RCC 7860 (cell line): ENCODE results near the gene OMD.
"Not testable (repeated sequence)": the region's sequence is repeated elsewhere in the genome, so short reads cannot be mapped to it uniquely, and the experiment has no call there.

Source experiments
- DNase-seq: peaks from one replicate; pipeline ENCODE4 v3.0.0-alpha.2; 2015; ENCODE audit warnings: low spot score
- FAIRE-seq: peaks from 2 replicates; lab custom pipeline; 2012; peaks lifted over from hg19 to GRCh38; lab: Jason Lieb, UNC

Gene OMD

DNA sequence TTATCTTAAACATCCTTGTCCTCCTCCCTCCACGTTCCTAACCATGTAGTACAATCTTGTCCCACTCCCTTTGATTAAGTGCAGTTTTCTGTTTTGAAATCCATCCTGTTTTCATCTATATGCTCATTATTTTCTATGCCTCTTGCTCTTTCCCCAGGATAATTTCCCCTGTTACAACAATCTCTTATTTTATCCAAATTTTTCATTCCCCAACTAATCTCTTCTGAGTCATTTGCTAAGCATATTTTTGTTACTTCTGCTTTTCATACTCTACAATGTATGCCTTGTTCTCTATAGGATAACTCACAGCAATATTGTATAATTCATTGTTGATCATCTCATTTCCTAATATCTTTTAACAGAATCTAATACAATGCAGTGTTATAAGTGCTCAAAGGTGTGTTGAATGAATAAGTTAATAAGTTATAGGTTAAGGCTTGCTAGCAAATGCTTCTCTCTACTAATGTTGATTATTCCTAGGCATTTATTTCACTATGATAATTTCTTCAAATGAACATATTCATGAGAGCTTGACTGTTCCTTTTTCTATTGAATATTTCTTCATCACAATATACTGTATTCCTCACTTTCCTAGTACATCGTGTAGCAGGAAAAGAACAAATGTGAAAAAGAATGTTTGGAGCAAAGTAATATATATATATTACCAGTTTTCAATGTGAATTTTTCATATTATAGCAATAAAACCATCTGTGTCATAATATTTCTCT is 1.5 kb downstream of the OMD start:
- DNase-seq (no peak), FAIRE-seq (no peak)

DNA sequence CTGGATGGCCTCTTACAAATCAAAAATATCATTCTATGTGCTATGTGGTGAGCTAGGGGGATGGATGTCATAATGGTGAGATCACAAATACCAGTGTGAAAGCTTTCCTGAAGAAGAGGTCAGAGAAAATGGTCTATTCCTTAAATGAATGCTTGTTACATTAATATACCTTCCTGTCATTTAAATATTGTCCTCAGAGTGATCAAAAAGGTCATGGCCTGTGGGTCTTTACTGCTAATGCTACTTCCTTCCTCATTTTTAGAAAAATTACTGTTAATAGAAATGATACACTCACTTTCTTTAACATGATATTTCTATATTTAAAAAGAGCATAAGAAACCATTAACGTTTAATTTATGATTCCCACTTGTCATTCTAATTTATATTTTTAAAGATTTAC is 9.7 kb downstream of the OMD start:
- peak; percentile 10 for FAIRE-seq
- no peak for DNase-seq

DNA sequence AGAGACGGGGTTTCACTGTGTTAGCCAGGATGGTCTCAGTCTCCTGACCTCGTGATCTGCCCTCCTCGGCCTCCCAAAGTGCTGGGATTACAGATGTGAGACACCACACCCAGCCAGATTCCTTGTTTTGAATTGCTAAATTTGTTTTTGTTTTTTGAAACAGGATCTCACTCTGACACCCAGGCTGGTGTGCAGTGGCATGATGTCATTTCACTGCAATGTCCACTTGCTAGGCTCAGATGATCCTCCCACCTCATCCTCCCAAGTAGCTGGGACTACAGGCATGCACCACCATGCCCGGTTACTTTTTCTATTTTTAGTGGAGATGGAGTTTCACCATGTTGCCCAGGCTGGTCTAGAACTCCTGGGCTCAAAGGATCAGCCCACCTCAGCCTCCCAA is 13.1 kb downstream of the OMD start:
- DNase-seq, FAIRE-seq: not testable (repeated sequence)

DNA sequence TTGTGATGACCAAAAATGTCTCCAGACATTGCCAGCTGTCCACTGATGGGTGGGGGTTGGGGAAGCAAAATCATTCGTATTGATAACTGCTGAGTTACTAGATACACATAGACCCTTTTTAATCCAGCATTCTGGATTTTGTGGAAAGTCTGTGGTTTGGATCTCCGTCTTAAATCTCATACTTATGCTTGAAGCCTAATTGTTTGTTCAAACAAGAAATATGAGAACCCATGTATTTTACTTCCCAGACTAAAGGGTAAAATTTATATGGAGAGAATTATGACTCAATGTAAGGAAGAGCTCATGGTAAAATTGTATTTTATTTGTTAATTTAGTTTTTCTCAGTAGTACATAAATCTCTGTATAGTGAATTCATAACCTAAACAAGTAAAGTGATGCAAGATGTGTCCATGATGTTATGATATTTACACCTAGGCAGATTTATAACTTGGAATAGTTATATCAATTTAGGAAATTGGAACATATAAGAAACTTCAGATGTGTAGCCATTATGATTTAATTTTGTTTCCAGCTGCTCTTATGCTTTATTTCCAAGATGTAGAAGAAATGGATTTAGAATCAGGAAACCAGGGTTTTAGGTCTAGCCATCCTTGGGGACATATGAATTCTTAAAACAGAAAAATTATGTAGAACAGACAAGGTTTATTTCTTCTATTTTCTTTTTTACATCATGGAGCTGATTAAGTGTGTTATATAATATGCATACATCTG is 15.4 kb downstream of the OMD start:
- DNase-seq, result no peak
- no peak for FAIRE-seq

DNA sequence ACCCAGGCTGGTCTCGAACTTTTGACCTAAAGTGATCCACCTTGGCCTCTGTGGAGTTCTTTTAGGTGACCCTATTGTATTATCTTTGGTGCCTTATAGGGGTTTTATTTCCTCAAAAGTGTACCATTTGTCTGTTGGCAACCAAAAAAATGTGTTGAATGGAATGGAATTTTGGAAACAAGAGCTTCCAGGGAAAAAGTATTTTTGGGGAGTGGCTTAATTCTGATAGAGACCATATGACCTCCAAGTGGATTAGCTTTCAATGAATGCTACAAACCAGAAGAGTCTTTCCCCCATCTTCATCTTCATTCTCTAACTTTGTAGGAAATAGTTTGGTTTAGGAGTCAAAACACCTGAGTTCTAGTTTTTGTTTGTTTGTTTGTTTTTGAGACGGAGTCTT is 16.5 kb downstream of the OMD start:
- DNase-seq (no peak), FAIRE-seq (no peak)

DNA sequence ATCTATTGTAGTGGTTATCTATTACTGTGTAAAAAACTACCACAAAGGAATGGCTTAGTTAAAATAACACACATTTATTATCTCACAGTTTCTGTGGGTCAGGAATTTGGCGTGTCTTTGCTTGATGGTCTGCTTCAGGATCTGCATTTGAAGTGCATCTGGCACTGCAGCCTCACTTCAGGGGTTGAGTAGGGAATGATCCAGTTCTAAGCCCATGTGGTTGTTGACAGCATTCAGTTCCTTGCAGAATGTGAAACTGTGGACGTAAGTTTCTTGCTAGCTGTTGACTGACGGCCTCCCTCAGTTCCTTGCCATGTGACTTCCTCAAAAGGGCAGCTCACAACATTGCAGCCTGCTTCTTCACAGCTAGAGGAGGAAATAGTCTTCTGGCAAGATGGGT is 17.8 kb downstream of the OMD start:
- FAIRE-seq, result no peak
- no peak for DNase-seq

DNA sequence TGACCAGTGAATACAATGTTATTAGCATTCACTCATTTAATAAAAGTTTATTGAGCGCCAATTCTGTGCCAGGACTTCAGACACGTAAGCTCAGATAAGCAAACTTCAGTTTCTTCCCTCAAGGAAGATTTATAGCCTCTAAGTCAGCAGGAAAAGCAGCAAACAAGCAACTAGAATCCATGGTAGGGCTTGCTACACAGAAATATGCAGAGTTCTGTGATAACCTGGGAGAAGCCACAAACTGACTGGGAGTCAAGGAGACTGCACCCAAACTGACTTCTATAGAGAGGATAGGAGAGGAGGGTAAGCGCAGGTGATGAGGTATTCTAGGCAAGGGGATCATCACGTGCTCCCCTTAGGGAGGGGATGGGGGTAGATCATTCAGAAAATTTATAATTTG is 18.5 kb downstream of the OMD start:
- FAIRE-seq (no peak), DNase-seq (no peak)

DNA sequence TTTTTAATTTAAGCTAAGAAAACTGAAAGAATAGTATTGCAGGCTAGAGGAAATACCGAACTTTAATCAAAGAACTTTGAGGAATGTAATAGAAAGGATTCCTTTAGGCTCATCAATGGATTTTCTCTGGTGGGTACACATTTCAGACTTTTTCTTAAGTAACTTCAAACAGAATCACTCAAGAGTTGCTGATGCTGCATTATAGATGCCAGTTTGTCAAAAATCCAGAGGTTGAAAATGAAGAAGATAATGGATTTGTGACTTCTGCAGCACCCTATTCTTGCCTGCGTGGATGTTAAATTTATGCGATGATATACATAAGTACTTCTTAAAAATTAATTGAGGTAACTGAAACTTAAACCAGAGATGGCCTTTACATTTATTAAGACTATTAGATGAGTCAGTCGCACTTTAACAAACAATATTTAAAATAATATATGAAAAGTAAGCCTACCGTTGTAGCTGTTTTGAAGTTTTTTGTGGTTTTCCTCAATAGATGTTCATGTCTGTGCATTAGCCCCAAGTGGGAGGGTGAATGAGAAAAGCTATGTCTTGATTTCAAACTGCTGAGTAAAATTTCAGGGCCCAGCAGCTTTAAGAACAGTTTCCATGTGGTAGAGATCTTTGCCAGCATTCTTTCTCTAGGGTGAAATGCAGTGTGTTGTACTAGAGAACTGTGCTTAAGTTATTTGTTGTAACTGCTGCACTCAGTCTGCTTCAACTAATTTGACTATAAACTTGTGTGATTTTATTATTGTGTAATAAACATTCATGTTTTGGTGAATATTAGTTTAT is 20.0 kb downstream of the OMD start, which contains the start of gene OGN:
OGN (minus strand) TSS at position 537 of the 795 bp plus-strand sequence. CDS start 1,171 bp downstream, outside the sequence.
- no peak for FAIRE-seq
- DNase-seq, result no peak

DNA sequence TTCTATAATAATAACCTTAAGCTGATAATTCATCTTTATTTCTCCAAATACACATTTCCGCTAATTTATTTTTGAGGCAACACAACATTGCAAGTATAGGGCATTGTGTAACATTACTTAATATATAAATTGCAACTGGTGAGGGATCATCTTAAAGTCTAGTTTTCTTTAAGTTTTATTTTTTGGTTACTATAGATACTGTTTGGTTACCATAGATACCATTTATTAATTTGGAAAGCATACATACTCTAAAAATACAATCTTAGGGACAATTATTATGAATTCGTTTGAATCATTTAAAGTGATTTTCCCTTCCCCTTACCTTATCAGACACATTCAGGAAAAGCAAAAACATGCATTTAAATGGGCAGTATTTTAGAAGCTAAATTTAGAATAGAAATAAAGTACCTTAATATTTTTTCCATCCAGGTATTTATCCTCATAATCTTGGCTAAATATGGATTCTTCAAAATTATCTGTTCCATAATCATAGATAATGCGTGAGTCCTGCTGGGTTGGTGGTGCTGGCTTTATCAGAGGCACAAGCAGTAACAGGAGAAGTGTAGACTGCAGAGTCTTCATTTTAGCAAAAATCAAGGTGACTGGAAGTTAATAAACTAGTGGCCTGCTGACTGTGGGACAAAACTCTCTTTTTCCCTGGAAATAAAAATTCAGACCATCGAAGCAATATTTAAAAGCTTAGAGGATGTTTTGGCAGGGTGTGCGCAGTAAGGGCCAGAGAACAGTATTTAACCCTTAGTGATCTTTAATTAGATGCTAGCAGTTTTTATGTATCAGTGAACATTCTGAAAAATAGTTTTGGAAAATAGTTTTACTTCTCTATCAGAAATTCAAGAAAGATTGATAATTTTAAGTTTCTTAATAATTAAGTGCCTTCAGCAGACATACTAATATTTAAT is 21.2 kb downstream of the OMD start:
- FAIRE-seq, result no peak
- no peak for DNase-seq

DNA sequence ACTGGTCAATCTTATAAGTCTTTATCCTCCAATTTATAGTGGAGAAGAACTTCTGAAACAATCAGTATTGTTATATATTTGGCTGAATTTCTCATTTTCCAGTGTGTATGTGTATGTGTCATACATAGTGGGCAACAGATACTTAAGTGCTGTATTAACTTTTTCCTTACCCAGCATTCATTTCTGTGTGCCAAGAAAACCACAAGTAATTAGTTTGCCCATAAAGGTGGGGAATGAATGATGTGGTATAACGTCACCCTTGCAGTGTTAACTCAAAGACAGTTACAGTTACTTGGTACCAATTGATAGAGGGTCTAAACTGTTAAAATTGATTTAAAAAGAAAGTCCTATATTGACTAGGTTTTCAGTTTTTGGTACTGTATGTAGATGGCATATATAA is 21.9 kb downstream of the OMD start:
- DNase-seq, result peak; percentile 29
- peak; percentile 86 for FAIRE-seq

DNA sequence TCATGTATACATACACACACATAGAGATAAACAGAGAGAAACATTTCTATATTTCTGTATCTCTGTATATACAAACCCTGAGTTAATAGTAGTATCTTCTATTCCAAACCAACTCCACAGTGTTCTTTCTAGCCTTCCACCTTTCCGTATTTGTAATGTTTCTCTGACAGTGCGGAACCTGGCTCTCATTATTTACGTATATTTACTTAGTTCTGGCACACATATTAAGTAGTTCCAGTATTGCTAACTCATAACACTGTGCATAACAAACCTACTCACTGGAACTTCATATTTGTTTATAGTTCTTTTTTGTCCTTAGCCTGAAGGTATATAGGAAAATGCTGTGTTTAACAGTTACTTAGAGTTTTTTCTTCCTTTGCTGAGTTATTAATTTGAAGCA is 26.4 kb downstream of the OMD start:
- DNase-seq (no peak), FAIRE-seq (no peak)

DNA sequence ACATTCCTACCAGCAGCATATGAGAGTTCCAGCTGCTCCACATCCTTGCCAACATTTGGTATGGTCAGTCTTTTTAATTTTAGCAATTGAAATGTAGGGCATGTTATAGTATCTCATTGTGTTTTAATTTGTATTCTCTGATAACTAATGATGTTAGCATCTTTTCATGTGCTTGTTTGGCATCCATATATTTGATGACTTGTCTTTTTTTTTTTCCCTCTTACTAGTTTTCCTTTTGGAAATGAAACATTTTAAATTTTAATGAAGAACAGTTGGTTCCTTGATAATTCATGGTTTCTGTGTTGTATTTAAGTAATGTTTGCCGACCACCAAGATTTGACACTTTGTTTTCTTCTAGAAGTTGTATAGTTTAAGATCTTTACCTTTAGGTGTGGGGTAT is 28.7 kb downstream of the OMD start:
- DNase-seq, result no peak

DNA sequence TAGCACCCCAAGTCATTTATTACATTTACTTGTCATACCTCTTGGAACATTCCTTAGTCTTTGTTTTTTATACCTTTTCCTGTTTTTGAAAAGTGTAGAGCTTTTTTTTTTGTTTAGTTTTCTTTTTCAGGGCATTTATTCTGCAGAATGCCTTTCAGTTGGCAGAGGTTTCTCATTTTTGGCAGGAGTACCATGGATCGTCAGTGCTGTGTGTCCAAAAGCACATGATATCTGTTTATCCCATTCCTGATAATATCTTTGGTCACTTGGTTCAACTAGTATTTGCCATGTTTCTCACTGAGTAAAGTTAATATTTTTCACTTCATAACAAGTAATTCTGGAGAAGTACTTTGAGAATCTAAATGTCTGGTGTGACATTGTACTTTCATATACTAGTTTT is 30.6 kb downstream of the OMD start:
- no peak for FAIRE-seq
- no peak for DNase-seq

More for the DNA sequence above, 28.7 kb downstream of the OMD start:
- FAIRE-seq, result no peak

DNA sequence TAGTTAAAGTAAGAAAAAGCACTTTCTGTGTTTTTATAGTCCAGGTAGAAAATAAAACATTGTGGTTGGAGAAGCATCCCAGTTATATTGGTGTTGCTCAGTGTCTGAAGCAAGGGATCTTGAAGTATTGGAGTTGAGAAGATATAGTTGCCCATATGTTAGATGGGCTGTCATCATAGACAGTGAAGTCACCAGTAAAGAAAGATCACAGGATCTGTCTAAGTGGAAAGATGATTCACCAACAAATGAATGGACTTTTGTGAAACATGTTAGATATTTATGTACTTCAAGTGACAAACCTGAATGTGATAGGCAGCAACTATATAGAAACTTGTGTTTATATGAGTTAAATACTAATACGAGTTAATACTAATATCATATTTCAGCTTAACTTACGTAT is 31.6 kb downstream of the OMD start:
- FAIRE-seq, result no peak
- DNase-seq, result no peak

DNA sequence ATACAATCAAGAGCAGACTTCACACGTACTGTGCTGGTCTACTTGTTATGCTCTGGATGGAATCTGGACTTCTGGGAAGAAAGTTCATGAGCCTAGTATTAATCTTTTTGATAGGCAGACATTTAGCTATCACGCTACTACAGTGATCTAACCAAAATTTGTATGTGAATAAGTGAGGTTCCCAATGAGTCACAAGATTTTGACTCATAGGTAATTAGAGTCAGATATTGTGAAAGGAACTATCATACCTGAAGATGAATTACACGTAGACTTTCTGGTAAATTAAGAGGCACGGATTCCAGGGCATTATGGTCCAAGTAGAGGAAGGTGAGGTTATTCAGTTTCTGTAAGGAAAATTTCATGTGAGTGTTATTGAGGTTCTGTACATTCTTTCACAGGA is 38.3 kb downstream of the OMD start:
- no peak for DNase-seq
- no peak for FAIRE-seq

DNA sequence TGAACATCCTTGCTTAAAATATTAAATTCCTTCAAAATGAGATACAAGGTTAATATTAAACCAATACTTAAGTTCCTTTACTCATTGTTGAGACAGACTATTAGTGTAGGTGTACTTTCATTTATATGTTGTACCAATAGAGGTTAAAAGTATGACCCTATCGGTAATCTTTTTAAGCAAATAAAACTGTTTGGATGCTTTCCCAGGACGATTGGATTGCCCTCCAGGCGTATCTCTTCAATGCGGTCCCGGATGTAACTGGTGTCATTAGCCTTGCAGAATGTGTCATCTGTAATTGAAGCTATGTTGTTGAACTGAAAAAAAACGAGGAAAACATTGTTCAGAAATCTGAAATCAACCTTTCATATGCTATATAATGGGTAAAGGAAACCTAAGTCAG is 38.8 kb downstream of the OMD start:
- DNase-seq (no peak), FAIRE-seq (no peak)

DNA sequence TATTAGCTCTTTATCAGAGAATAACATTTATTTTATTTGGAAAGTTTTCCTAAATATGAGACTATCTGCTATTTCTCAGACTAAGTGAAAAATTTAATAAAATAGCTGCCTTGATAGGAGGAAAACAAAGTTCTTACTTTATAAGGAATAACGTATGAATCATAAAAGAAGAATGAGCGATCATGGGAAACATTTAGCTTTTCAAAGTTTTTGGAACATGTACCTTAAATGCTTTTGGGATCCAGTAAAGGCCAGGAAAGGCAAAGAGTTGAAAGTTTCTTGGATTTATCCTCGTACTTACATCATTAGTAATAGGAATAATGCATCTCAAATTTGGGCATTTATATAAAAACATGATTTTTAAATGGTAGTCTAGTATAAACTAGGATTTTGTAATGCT is 39.3 kb downstream of the OMD start:
- no peak for DNase-seq
- FAIRE-seq, result no peak

DNA sequence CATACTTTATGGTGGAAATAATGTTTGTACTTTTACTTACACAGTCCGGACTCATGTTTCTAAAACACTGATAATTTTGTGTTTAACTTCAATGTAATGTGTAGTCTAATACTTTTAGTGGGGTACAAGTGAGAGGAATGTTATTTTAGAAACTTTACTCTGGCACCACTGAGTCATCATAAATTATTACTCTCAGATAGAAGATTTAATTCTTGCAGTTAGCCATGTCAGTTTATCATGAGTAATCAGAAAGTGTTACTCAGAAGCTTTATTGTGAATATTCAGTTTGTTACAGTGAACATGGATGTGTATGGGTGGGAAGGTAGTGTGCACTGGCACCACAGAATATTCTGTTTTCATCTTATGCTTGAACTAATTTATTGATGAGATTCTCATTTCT is 39.9 kb downstream of the OMD start:
- FAIRE-seq, result peak; percentile 74
- no peak for DNase-seq

DNA sequence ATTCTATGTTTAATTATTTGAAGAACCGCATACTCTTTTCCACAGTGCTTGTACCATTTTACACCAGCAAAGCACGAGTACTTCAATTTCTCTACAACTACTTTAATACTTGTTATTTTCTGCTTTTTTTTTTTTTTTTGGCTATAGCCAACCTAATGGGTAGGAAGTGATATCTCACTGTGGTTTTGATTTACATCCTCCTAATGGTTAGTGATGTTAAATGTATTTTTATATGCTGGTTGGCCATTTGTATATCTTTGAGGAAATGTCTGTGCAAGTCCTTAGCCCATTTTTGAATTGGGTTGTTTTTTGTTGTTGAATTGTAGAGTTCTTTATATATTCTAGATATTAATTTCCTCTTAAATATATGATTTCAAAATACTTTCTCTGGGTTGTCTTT is 42.5 kb downstream of the OMD start:
- DNase-seq (no peak), FAIRE-seq (no peak)

DNA sequence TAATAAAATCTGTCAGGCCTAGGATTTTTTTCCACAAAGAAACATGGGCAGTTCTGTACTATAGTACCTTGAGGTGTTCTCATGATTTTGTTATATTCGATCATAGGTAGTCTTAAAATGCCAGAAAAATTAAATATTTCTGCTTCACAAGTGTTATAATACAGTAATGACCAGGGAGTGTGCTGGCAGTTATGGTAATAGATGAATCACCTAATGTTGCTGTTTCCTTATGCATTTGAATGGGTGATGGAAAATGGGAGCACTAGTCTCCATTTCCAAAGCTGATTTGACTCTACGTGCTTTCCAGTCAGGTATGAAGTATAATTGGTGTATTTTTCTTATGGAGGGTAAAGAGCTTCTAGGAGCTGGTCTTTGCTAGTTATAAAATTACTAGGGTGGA is 43.7 kb downstream of the OMD start:
- FAIRE-seq (no peak), DNase-seq (no peak)
